Ishikawa (cell line): ENCODE data around the gene FAM118A.

Source experiments
- CEBPB ChIP-seq: IDR thresholded peaks from 2 replicates; pipeline ENCODE4 v1.6.1; 2012
- CREB1 ChIP-seq: IDR thresholded peaks from 2 replicates; pipeline ENCODE4 v1.6.1; 2012; ENCODE audit warnings: low read depth
- EGR1 ChIP-seq: IDR thresholded peaks from 2 replicates; pipeline ENCODE4 v1.6.1; 2012
- EP300 ChIP-seq: IDR thresholded peaks from 2 replicates; pipeline ENCODE4 v1.6.1; 2012; ENCODE audit warnings: borderline replicate concordance
- FOXM1 ChIP-seq: IDR thresholded peaks from 2 replicates; pipeline ENCODE4 v1.6.1; 2012; ENCODE audit warnings: low read depth, borderline replicate concordance
- MAX ChIP-seq: IDR thresholded peaks from 2 replicates; pipeline ENCODE4 v1.6.1; 2012
- NFIC ChIP-seq: IDR thresholded peaks from 2 replicates; pipeline ENCODE4 v1.6.1; 2012
- RAD21 ChIP-seq: IDR thresholded peaks from 2 replicates; pipeline ENCODE4 v1.6.1; 2012; ENCODE audit warnings: low read depth
- TAF1 ChIP-seq: IDR thresholded peaks from 2 replicates; pipeline ENCODE4 v1.6.1; 2012; ENCODE audit warnings: low read depth, mild to moderate bottlenecking
- TCF12 ChIP-seq: IDR thresholded peaks from 2 replicates; pipeline ENCODE4 v1.6.1; 2012; ENCODE audit warnings: low read depth
- TEAD4 ChIP-seq: IDR thresholded peaks from 2 replicates; pipeline ENCODE4 v1.6.1; 2012
- USF1 ChIP-seq: IDR thresholded peaks from 2 replicates; pipeline ENCODE4 v1.6.1; 2012
- YY1 ChIP-seq: IDR thresholded peaks from 2 replicates; pipeline ENCODE4 v1.6.1; 2012; ENCODE audit warnings: low read depth
- ZBTB7A ChIP-seq: IDR thresholded peaks from 2 replicates; pipeline ENCODE4 v1.6.1; 2012; ENCODE audit warnings: low read depth
- TF ChIP-seq, protein P1 (sequence below): IDR thresholded peaks from 2 replicates; pipeline ENCODE4 v1.6.1; 2012; ENCODE audit warnings: low read depth, mild to moderate bottlenecking

FAM118A gene

DNA sequence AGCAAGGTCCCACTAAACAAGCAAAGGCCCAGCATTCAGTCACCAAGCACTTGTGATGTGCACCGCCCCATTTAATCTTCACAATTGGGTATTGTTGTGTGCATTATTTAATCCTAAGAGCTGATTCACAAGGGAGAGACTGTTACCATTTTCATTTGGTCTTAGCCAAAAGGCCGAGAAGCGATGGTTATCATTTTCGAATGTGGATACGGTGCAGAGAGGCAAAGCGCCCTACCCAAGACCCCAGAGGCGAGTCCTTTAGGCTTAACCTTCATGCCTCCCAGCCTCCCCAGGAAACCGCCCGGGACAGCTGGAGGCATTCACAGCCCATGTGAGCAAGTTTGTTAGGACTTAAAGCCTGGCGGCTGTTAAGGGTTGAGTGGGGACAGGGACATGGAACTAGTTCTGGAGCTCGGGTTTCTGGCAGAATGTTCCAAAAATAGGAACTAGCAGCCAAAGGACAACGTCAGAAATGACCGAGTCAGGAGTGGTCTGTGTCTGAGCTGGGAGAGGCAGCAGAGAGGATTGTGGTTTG, 38.0 kb upstream of the FAM118A start:
- TF ChIP-seq, protein P1, sequence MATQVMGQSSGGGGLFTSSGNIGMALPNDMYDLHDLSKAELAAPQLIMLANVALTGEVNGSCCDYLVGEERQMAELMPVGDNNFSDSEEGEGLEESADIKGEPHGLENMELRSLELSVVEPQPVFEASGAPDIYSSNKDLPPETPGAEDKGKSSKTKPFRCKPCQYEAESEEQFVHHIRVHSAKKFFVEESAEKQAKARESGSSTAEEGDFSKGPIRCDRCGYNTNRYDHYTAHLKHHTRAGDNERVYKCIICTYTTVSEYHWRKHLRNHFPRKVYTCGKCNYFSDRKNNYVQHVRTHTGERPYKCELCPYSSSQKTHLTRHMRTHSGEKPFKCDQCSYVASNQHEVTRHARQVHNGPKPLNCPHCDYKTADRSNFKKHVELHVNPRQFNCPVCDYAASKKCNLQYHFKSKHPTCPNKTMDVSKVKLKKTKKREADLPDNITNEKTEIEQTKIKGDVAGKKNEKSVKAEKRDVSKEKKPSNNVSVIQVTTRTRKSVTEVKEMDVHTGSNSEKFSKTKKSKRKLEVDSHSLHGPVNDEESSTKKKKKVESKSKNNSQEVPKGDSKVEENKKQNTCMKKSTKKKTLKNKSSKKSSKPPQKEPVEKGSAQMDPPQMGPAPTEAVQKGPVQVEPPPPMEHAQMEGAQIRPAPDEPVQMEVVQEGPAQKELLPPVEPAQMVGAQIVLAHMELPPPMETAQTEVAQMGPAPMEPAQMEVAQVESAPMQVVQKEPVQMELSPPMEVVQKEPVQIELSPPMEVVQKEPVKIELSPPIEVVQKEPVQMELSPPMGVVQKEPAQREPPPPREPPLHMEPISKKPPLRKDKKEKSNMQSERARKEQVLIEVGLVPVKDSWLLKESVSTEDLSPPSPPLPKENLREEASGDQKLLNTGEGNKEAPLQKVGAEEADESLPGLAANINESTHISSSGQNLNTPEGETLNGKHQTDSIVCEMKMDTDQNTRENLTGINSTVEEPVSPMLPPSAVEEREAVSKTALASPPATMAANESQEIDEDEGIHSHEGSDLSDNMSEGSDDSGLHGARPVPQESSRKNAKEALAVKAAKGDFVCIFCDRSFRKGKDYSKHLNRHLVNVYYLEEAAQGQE: no peak
- TF ChIP-seq CREB1: no peak
- no peak for TF ChIP-seq NFIC
- TF ChIP-seq MAX: no peak
- no peak for TF ChIP-seq TAF1
- TF ChIP-seq TEAD4: no peak
- TF ChIP-seq USF1: no peak
- no peak for TF ChIP-seq EGR1
- no peak for TF ChIP-seq RAD21
- no peak for TF ChIP-seq CEBPB
- no peak for TF ChIP-seq EP300
- no peak for TF ChIP-seq TCF12
- no peak for TF ChIP-seq YY1

- TF ChIP-seq YY1: no peak
These were observed 37.2 kb upstream of the FAM118A start for GRCh38 chr22:45272498-45272897.

- TF ChIP-seq CEBPB: no peak
- no peak for TF ChIP-seq TAF1
- TF ChIP-seq ZBTB7A: no peak
- TF ChIP-seq USF1: no peak
- no peak for TF ChIP-seq TCF12
- no peak for TF ChIP-seq FOXM1
- TF ChIP-seq TEAD4: no peak
- TF ChIP-seq, protein P1: no peak
- no peak for TF ChIP-seq CREB1
- no peak for TF ChIP-seq EP300
These were observed 36.2 kb upstream of the FAM118A start for GRCh38 chr22:45273452-45274075.

DNA sequence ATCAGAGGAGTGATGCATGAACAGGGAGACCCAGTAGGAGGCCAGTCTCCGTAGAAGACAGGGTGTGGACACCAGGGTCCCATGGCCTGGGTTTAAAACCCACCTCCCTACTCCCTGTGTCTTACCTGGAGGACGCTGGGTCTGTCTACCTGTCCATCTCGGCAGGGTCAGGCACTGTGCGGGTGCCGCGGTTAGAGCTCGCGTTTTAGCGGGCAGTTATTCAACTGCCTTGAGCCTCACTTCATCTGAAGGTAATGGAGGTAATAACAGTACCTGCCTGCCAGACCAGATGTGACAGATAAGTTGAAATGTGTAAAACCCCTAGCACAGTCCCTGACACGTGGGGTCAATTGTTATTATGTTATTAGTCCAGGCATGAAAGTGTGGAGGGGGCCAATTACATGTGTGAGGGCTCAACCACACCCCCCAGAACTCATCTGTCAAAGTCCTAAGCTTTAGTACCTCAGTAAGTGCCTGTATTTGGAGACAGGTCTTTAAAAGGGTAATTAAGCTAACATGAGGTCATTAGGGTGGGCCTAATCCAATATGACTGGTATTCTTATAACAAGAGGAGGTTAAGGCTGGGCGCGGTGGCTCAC, 33.1 kb upstream of the FAM118A start:
- TF ChIP-seq TEAD4 (no peak), MAX (no peak)

GRCh38 chr22:45278125-45278524, 31.6 kb upstream of the FAM118A start:
- TF ChIP-seq CREB1 (no peak), NFIC (no peak), USF1 (no peak), MAX (no peak), EP300 (no peak), RAD21 (no peak)
- TF ChIP-seq, protein P1: no peak
